NB4 (cell line): ENCODE data around the gene UNC5B.

ENCODE experiments used
- CTCF ChIP-seq: IDR thresholded peaks from one replicate; pipeline ENCODE4 v1.5.1; 2012; ENCODE audit warnings: low read depth, low read length
- POLR2A ChIP-seq: IDR thresholded peaks from 2 replicates; pipeline ENCODE4 v1.6.1; 2011; ENCODE audit warnings: mild to moderate bottlenecking; ENCODE audit not compliant: insufficient read length; ENCODE audit errors: extremely low read depth

GRCh38 chr10:71284544-71285179, 72.3 kb downstream of the UNC5B start:
- TF ChIP-seq CTCF (no peak), POLR2A (no peak)
